Measurements from ENCODE around the gene TEC. TPM values are rescaled to one million over a fixed set of nuclear protein-coding genes. Genes with fewer than 3 reads are reported as not detected.
"Not testable (repeated sequence)": the region's sequence is repeated elsewhere in the genome, so short reads cannot be mapped to it uniquely, and the experiment has no call there.

The TEC gene
- total RNA-seq, 2 donors from 2014 or later: 2.1 to 3.3 TPM

DNA sequence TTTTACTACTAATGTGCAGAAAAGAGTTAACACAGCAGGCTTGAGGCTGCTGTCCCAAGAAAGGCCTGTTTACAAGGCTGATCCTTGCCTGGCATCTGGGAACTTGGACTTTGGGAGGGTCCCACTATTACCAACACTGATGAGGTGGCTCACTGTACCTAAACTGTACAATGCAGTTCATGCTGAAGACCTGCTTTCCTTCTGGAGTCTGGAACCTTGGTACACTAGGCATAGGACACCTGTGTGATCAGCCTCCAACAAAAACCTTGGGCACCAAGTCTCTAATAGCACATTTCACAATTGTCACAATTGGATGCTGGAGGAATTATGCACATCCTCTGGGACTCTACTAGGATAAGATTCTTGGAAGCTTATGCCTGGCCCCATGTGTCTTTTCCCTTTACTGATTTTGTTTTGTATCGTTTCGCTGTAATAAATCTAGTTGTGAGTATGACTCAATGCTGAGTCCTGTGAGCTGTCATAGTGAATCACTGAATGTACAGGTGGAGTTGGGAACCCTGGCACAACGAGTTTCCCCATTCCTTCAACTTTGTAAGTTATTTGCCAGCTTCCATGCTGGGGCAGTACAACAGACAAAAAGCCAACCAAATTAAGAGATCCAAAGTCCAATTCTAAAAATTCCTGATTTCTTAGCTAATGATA lies 45.9 kb downstream of the TEC start:
- intact Hi-C loops (cut with DNase I): no loop called here
- TF ChIP-seq POLR2A (IDR thresholded peaks at IDR 0.05) (no peak), CTCF (IDR thresholded peaks at IDR 0.05) (no peak)

DNA sequence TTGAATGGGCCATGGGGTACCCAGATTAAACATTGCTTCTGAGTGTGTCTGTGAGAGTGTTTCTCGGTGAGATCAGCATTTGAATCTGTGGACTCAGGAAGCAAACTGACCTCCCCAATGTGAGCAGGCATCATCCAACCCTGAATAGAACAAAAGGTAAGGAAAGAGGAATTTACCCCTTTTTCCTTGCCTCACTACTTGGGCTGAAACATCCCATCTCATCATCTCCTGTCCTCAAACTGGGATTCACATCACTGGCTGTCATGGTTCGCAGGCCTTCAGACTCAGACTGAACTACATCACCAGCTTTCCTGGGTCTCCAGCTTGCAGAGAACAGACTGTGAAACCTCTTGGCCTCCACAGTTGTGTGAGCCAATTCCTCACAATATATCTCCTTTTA lies 47.1 kb downstream of the TEC start:
- Histone ChIP-seq H3K4me3 (no peak overlapping the region), H3K27me3 (no peaks in the 10 kb centered on the region), H3K36me3 (replicated peaks in 1 of 2; ENCODE audit: insufficient read depth in 1 of 2, low read depth in 2 of 2) (no peaks in the 10 kb centered on the region), H3K9me3 (no peaks in the 10 kb centered on the region), H3K4me1 (no peaks in the 10 kb centered on the region), H3K27ac (no peak overlapping the region)
- no peak for DNase-seq
- intact Hi-C loops (cut with DNase I): no loop called here
- TF ChIP-seq POLR2A (IDR thresholded peaks at IDR 0.05) (no peak), CTCF (IDR thresholded peaks at IDR 0.05) (no peak)
- no peak for ATAC-seq
- 85 to 88% methylated on average over 2 of the region's 2 CpGs for WGBS, 2 donors

More for the DNA sequence above, 45.9 kb downstream of the TEC start:
- no peak for ATAC-seq
- Histone ChIP-seq H3K27ac (no peak overlapping the region), H3K4me1 (no peaks in the 10 kb centered on the region), H3K27me3 (no peaks in the 10 kb centered on the region), H3K9me3 (no peaks in the 10 kb centered on the region), H3K36me3 (replicated peaks in 1 of 2; ENCODE audit: insufficient read depth in 1 of 2, low read depth in 2 of 2) (no peaks in the 10 kb centered on the region), H3K4me3 (no peak overlapping the region)
- 74 to 85% methylated on average over 3 of the region's 3 CpGs for WGBS, 2 donors
- DNase-seq: no peak

DNA sequence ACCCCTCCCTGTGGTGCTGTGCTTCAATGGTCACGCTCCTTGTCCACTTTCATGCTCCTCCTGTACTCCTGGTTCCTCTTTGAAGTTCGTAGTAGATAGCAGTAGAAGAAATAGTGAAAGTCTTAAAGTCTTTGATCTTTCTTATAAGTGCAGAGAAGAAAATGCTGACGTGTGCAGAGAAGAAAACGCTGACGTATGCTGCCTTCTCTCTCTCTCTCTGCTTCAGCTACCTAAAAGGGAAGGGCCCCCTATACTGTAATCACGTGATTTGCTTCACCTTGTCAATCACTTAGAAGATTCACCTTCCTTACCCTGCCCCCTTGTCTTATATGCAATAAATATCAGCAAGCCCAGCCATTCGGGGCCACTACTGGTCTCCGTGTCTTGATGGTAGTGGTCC lies 50.2 kb downstream of the TEC start:
- ATAC-seq; intact Hi-C loops (cut with DNase I); DNase-seq; H3K4me1 ChIP-seq; H3K27ac ChIP-seq; H3K36me3 ChIP-seq (replicated peaks in 1 of 2; ENCODE audit: insufficient read depth in 1 of 2, low read depth in 2 of 2); H3K9me3 ChIP-seq; H3K4me3 ChIP-seq; H3K27me3 ChIP-seq: not testable (repeated sequence)
- WGBS, 2 donors: 78 to 92% methylated on average over 8 of the region's 8 CpGs

- H3K4me1 ChIP-seq: no peaks in the 10 kb centered on the region
- H3K27me3 ChIP-seq: no peaks in the 10 kb centered on the region
- intact Hi-C loops (cut with DNase I): no loop called here
- no peak overlapping the region for H3K27ac ChIP-seq
- no peak for DNase-seq
- no peak overlapping the region for H3K4me3 ChIP-seq
- no peaks in the 10 kb centered on the region for H3K36me3 ChIP-seq (replicated peaks in 1 of 2; ENCODE audit: insufficient read depth in 1 of 2, low read depth in 2 of 2)
- TF ChIP-seq CTCF (IDR thresholded peaks at IDR 0.05) (no peak), POLR2A (IDR thresholded peaks at IDR 0.05) (no peak)
- no peak for ATAC-seq
- no peaks in the 10 kb centered on the region for H3K9me3 ChIP-seq
- 94 to 96% methylated on average over 1 of the region's 1 CpG for WGBS, 2 donors
Measured at GRCh38 chr4:48216563-48216962, 53.1 kb downstream of the TEC start.

GRCh38 chr4:48215977-48216376 lies 53.7 kb downstream of the TEC start:
- ATAC-seq: no peak
- no peaks in the 10 kb centered on the region for H3K9me3 ChIP-seq
- H3K36me3 ChIP-seq (replicated peaks in 1 of 2; ENCODE audit: insufficient read depth in 1 of 2, low read depth in 2 of 2): no peaks in the 10 kb centered on the region
- 88 to 100% methylated on average over 1 of the region's 1 CpG for WGBS, 2 donors
- TF ChIP-seq CTCF (IDR thresholded peaks at IDR 0.05): no peak
- TF ChIP-seq POLR2A (IDR thresholded peaks at IDR 0.05): no peak
- intact Hi-C loops (cut with DNase I): no loop called here
- no peaks in the 10 kb centered on the region for H3K27me3 ChIP-seq
- no peak overlapping the region for H3K4me3 ChIP-seq
- H3K27ac ChIP-seq: no peak overlapping the region
- H3K4me1 ChIP-seq: no peaks in the 10 kb centered on the region
- no peak for DNase-seq
